MG63 (cell line): ENCODE measurements around the gene SLC5A5. TPM values are rescaled to one million over a fixed set of nuclear protein-coding genes. Genes with fewer than 3 reads are reported as not detected.
A peak's percentile ranks its signal among the peaks of the same experiment; 100 is the strongest.

Experiments
- DNase-seq: peaks from one replicate; pipeline ENCODE4 v3.0.0-alpha.2; 2020
- H3K27me3 ChIP-seq: fragments of 250-450 bp; sonication (Bioruptor Pico); 2 replicates; pipeline ENCODE4 v1.5.1; 2020; ENCODE audit warnings: mild to moderate bottlenecking, moderate library complexity
- H3K36me3 ChIP-seq: fragments of 250-450 bp; sonication (Bioruptor Pico); 2 replicates; pipeline ENCODE4 v1.5.1; 2020; ENCODE audit warnings: mild to moderate bottlenecking, moderate library complexity
- H3K4me3 ChIP-seq: fragments of 250-450 bp; sonication (Bioruptor Pico); 2 replicates; pipeline ENCODE4 v1.5.1; 2020; ENCODE audit warnings: mild to moderate bottlenecking, moderate library complexity
- H3K9me3 ChIP-seq: fragments of 250-450 bp; sonication (Bioruptor Pico); 2 replicates; pipeline ENCODE4 v1.5.1; 2020; ENCODE audit warnings: mild to moderate bottlenecking, moderate library complexity
- total RNA-seq: library from RNA; depleted of rRNA; stranded (reverse); fragments of >200 nt; shearing (Covaris generic); gene quantifications from 2 replicates; pipeline ENCODE4 v1.2.3, GENCODE V29; 2014; ENCODE audit warnings: low replicate concordance

The SLC5A5 gene
- total RNA-seq, 1 experiment from 2014 or later, result not detected

- Histone ChIP-seq H3K36me3 (no peaks in the 10 kb centered on the region), H3K27me3 (peaks cover 22% of the 10 kb centered on the region), H3K4me3 (no peak overlapping the region), H3K9me3 (no peaks in the 10 kb centered on the region)
- no peak for DNase-seq
Observed at GRCh38 chr19:17842663-17843291, 29.0 kb upstream of the SLC5A5 start.

DNA sequence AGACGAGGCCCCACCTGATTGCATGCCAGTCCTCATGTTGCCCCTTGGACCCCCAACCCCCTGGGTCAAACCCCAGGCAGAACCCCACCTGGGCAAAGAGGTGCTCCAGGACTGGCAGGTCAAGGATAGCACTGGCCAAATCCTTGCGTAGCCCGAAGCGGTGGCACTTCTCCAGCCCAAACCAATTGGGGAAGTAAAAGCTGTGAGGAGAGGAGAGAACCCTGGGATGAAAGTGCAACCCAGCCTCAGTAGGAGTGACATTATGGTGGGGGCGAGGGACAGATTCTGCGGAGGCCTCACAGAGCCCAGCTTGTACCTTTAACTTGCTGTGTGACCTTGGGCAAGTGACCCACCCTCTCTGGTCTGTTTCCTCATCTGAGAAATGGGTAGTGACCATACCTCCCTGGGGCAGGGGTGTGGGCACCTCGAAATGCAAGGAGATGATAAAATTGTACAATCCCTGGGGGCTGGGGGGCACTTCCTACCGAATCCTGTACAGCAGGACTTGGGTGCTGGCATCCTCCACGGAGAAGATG is 28.4 kb upstream of the SLC5A5 start:
- Histone ChIP-seq H3K9me3 (no peaks in the 10 kb centered on the region), H3K4me3 (no peak overlapping the region), H3K27me3 (peaks cover 19% of the 10 kb centered on the region), H3K36me3 (no peaks in the 10 kb centered on the region)
- DNase-seq, result no peak

- no peaks in the 10 kb centered on the region for H3K36me3 ChIP-seq
- no peak overlapping the region for H3K4me3 ChIP-seq
- H3K9me3 ChIP-seq, result no peaks in the 10 kb centered on the region
Observed at GRCh38 chr19:17843908-17844490, 27.7 kb upstream of the SLC5A5 start.

DNA sequence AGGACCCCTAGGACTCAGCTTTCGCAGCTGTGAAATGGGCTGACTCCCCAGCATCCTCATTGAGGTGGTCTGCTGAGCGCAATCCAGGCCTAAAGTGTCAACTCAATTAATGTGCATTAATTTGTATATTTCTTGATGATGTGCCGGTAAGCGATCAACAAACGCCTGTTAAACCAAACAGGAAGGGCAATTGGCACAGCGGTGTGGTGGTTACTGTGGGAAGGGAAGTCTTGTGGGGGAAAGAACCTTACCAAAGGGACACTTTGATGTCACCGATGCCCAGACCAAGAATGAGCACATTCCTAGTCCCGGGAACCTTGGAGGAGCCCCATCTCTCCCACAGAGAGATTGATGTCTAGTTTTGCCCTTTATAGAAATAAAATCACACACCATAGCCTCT is 25.6 kb upstream of the SLC5A5 start:
- Histone ChIP-seq H3K27me3 (peaks cover 4% of the 10 kb centered on the region), H3K36me3 (no peaks in the 10 kb centered on the region), H3K4me3 (no peak overlapping the region), H3K9me3 (no peaks in the 10 kb centered on the region)
- DNase-seq, result no peak

More at GRCh38 chr19:17843908-17844490, 27.7 kb upstream of the SLC5A5 start:
- H3K27me3 ChIP-seq, result peaks cover 16% of the 10 kb centered on the region
- no peak for DNase-seq

DNA sequence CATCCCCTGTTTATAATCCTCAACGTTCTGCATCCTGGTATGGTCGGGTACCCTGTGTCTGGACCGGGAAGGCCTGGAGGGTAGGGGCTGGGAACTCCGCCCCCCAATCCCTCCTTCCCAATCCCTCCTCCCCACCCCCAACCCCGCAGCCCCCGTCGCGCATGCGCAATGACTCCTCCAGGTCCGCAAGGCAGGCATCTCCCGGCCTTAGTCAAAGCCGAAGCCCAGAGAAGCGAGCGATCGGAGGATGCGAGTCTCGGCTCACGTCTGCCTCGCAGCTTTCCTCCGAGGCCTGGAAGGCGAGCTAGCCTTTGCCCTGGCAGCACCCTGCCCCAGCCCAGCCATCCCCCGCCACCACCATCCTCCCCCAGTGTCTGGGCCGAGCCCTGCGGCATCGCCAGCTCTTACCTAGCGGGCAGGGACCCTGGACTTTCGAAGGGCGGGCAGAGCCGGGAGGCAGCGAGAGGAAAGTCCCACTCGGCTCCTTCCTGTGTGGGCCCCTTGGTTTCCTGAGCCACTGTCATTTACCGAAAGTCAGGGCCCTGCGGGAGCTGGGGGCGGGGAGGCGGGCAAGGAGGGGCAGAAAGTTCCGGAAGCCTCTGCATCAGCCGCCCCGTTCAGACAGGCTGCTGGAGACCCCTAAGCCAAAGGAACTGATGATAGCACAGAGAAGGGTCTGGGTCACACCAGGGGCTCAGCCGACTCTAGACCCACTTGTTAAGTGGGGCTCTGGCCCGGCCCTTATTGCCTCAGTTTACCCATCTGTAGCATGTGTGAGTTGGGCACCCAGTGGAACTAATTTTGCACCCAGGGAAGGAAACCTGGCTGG is 24.0 kb upstream of the SLC5A5 start, which contains the start of gene JAK3:
Gene JAK3 (minus strand): TSS at position 445 of the 829 bp plus-strand sequence. CDS start 3,565 bp downstream, outside the sequence.
- no peak within 1 kb of the TSS for H3K4me3 ChIP-seq
- H3K9me3 ChIP-seq, result no peaks in the 10 kb centered on the region
- H3K27me3 ChIP-seq, result no peaks in the 10 kb centered on the region
- H3K36me3 ChIP-seq, result no peaks in the 10 kb centered on the region
- no peak for DNase-seq

- DNase-seq, result no peak
- H3K27me3 ChIP-seq, result no peaks in the 10 kb centered on the region
- no peaks in the 10 kb centered on the region for H3K36me3 ChIP-seq
- no peaks in the 10 kb centered on the region for H3K9me3 ChIP-seq
- H3K4me3 ChIP-seq, result no peak overlapping the region
Observed at GRCh38 chr19:17848595-17849292, 23.0 kb upstream of the SLC5A5 start.

- no peak for DNase-seq
- no peaks in the 10 kb centered on the region for H3K36me3 ChIP-seq
- no peaks in the 10 kb centered on the region for H3K27me3 ChIP-seq
- H3K9me3 ChIP-seq, result no peaks in the 10 kb centered on the region
- H3K4me3 ChIP-seq, result no peak overlapping the region
Observed at GRCh38 chr19:17854061-17854460, 17.7 kb upstream of the SLC5A5 start.

GRCh38 chr19:17855280-17856152 is 16.2 kb upstream of the SLC5A5 start:
- peak; percentile 70 for DNase-seq
- Histone ChIP-seq H3K36me3 (peaks cover 8% of the 10 kb centered on the region), H3K27me3 (no peaks in the 10 kb centered on the region), H3K4me3 (no peak overlapping the region), H3K9me3 (no peaks in the 10 kb centered on the region)

DNA sequence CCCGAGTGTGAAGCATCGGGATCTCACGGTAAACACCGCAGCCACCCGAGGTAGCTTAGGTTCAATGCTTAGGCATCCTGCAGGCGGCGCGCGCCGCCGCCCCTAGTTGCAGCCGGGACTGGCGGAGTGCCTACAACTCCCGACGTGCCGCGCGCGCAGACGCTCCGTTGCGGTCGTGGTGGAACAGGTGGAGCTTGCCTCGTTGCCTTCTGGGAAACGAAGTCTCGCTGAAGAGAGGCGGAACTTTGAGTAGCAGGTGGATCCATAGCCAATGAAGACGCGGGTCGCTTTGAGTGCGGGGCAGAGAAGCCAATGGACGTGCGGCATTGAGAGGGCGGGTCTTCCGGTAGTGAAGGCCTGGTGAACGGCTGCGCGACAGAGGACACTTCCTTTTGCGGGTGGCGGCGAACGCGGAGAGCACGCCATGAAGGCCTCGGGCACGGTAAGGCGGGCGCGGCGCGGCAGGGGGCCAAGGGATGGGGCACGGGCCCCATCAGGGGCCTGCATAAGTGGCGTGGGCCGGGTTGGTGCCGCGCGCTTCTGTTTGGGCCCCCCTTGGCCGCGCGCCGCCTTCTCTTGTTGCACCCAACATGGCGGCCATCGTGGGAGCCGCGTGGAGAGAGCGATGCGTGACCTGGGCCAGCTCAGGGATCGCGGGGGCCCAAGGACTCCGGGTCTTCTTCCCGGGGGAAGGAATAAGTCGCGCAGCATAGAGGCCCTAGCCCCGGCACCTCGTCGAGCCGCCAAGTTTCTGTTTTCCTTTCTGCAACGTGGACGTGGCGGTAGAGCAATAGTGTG is 12.0 kb upstream of the SLC5A5 start, which contains the start of gene RPL18A:
Gene RPL18A (plus strand): TSS at position 378 of the 798 bp plus-strand sequence. CDS start 47 bp downstream, at position 425.
- DNase-seq, result peak; percentile 100
- peak within 1 kb of the TSS; percentile 98 for H3K4me3 ChIP-seq
- H3K9me3 ChIP-seq, result no peaks in the 10 kb centered on the region
- no peaks in the 10 kb centered on the region for H3K27me3 ChIP-seq
- H3K36me3 ChIP-seq, result peaks cover 50% of the 10 kb centered on the region

DNA sequence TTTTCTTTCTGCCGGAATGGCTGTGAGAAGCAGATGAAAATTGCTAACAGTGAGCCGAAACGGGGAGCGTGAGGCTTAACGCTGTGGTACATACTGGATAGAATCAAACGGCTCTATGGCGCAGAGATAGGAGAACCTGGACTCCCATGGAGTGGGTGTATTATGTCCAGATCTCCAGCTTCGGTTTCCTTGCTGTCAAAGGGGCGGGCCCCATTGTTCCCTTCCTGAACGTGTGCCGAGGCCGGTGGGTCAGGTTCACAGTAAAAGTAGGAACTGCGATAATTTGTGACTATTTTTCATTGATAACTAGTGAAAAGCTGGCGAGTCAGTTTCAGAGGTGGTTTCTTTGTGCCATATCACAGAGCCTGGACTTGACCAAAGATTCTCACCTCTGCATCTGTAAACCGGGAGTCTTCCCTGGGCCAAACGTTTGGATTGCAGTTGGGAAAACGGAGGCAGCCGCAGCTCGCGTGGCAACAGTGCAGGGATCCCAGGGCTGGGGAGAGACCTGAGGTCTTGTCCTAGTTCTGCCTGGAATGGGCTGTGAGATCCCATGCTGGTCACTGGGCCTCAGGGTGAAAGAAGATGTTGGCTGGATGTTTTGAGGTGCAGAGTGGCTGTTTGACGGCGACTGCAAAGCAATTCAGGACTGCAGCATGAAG is 11.3 kb upstream of the SLC5A5 start:
- Histone ChIP-seq H3K9me3 (no peaks in the 10 kb centered on the region), H3K4me3 (peak overlapping the region; percentile 98), H3K36me3 (peaks cover 52% of the 10 kb centered on the region), H3K27me3 (no peaks in the 10 kb centered on the region)
- no peak for DNase-seq

- Histone ChIP-seq H3K36me3 (peaks cover 52% of the 10 kb centered on the region), H3K27me3 (no peaks in the 10 kb centered on the region), H3K4me3 (peak overlapping the region; percentile 98), H3K9me3 (no peaks in the 10 kb centered on the region)
- DNase-seq, result no peak
Observed at GRCh38 chr19:17860993-17861360, 10.8 kb upstream of the SLC5A5 start.

- DNase-seq, result no peak
- Histone ChIP-seq H3K36me3 (peaks cover 52% of the 10 kb centered on the region), H3K4me3 (peak overlapping the region; percentile 98), H3K9me3 (no peaks in the 10 kb centered on the region), H3K27me3 (no peaks in the 10 kb centered on the region)
Observed at GRCh38 chr19:17861542-17862402, 10.0 kb upstream of the SLC5A5 start.

DNA sequence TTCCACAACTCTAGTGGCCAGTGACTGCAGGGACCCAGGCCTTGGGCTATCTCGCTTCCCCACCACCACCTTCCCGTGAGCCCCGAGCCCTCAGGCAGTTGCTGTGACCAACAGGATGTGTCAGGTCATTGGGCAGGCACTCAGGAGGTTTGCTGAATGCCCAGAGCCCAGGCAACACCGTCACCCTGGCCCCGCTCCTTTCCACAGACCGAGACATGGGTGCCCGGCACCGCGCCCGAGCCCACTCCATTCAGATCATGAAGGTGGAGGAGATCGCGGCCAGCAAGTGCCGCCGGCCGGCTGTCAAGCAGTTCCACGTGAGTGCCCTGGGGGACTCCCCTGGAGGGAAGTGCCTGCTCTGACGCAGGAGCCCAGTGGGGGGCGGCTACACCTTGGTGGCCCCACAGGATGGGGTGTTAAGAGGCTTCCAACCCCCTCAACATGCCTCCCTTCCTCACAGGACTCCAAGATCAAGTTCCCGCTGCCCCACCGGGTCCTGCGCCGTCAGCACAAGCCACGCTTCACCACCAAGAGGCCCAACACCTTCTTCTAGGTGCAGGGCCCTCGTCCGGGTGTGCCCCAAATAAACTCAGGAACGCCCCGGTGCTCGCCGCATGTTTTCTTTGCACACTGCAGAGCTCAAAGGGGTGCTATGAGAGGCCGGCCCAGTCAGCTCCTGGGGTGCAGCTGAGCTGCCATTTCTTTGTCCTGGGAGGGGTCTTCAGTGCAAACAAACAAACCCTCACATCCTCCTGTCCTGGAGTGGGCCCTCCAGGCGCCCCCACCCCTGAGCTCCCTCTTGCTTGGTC is 8.8 kb upstream of the SLC5A5 start:
- H3K36me3 ChIP-seq, result peaks cover 52% of the 10 kb centered on the region
- H3K27me3 ChIP-seq, result no peaks in the 10 kb centered on the region
- DNase-seq, result no peak
- no peak overlapping the region for H3K4me3 ChIP-seq
- H3K9me3 ChIP-seq, result no peaks in the 10 kb centered on the region
